Measurements from ENCODE around the gene PARPBP. TPM values are rescaled to one million over a fixed set of nuclear protein-coding genes. Genes with fewer than 3 reads are reported as not detected.
A peak's percentile ranks its signal among the peaks of the same experiment; 100 is the strongest.
"Not testable (repeated sequence)": the region's sequence is repeated elsewhere in the genome, so short reads cannot be mapped to it uniquely, and the experiment has no call there.

Gene PARPBP
- total RNA-seq, 1 donor from 2014 or later: 30.6 TPM

GRCh38 chr12:102144221-102144620 is 24.2 kb downstream of the PARPBP start:
- H3K27ac Mint-ChIP-seq (ENCODE audit: unreplicated experiment): no peak overlapping the region
- H3K36me3 Mint-ChIP-seq (ENCODE audit: low read depth): peaks cover 53% of the 10 kb centered on the region
- H3K27me3 Mint-ChIP-seq (ENCODE audit: low read depth): no peaks in the 10 kb centered on the region
- H3K4me1 Mint-ChIP-seq: no peaks in the 10 kb centered on the region
- no peak for DNase-seq (ENCODE audit: low read depth, low spot score)
- no peak overlapping the region for H3K4me3 Mint-ChIP-seq
- no peak for TF ChIP-seq CTCF (conservative IDR thresholded peaks at IDR 0.05)
- H3K9me3 Mint-ChIP-seq: peaks cover 3% of the 10 kb centered on the region

- not testable (repeated sequence) for H3K27me3 Mint-ChIP-seq (ENCODE audit: low read depth); H3K27ac Mint-ChIP-seq (ENCODE audit: unreplicated experiment); H3K4me3 Mint-ChIP-seq; H3K4me1 Mint-ChIP-seq; DNase-seq (ENCODE audit: low read depth, low spot score); H3K9me3 Mint-ChIP-seq
- peaks cover 28% of the 10 kb centered on the region for H3K36me3 Mint-ChIP-seq (ENCODE audit: low read depth)
Observed at GRCh38 chr12:102147062-102147587, 27.1 kb downstream of the PARPBP start.

- not testable (repeated sequence) for H3K27me3 Mint-ChIP-seq (ENCODE audit: low read depth); H3K9me3 Mint-ChIP-seq; DNase-seq (ENCODE audit: low read depth, low spot score); H3K4me3 Mint-ChIP-seq; H3K4me1 Mint-ChIP-seq; H3K27ac Mint-ChIP-seq (ENCODE audit: unreplicated experiment)
- H3K36me3 Mint-ChIP-seq (ENCODE audit: low read depth): peaks cover 14% of the 10 kb centered on the region
Observed at GRCh38 chr12:102155206-102155605, 35.2 kb downstream of the PARPBP start.

GRCh38 chr12:102163383-102163782 is 43.4 kb downstream of the PARPBP start:
- peaks cover 12% of the 10 kb centered on the region for H3K36me3 Mint-ChIP-seq (ENCODE audit: low read depth)

GRCh38 chr12:102167821-102168604 is 48.0 kb downstream of the PARPBP start:
- no peaks in the 10 kb centered on the region for H3K9me3 Mint-ChIP-seq
- peaks cover 10% of the 10 kb centered on the region for H3K36me3 Mint-ChIP-seq (ENCODE audit: low read depth)
- peaks cover 5% of the 10 kb centered on the region for H3K4me1 Mint-ChIP-seq
- TF ChIP-seq CTCF (conservative IDR thresholded peaks at IDR 0.05): no peak
- DNase-seq (ENCODE audit: low read depth, low spot score): no peak
- H3K27ac Mint-ChIP-seq (ENCODE audit: unreplicated experiment): no peak overlapping the region
- no peak overlapping the region for H3K4me3 Mint-ChIP-seq
- H3K27me3 Mint-ChIP-seq (ENCODE audit: low read depth): no peaks in the 10 kb centered on the region

More at GRCh38 chr12:102163383-102163782, 43.4 kb downstream of the PARPBP start:
- no peak for DNase-seq (ENCODE audit: low read depth, low spot score)
- H3K27ac Mint-ChIP-seq (ENCODE audit: unreplicated experiment): no peak overlapping the region
- no peaks in the 10 kb centered on the region for H3K27me3 Mint-ChIP-seq (ENCODE audit: low read depth)
- no peak for TF ChIP-seq CTCF (conservative IDR thresholded peaks at IDR 0.05)
- no peaks in the 10 kb centered on the region for H3K9me3 Mint-ChIP-seq
- no peak overlapping the region for H3K4me3 Mint-ChIP-seq
- no peaks in the 10 kb centered on the region for H3K4me1 Mint-ChIP-seq

GRCh38 chr12:102169922-102170621 is 50.1 kb downstream of the PARPBP start:
- peaks cover 5% of the 10 kb centered on the region for H3K4me1 Mint-ChIP-seq
- no peak for DNase-seq (ENCODE audit: low read depth, low spot score)

More at GRCh38 chr12:102169922-102170621, 50.1 kb downstream of the PARPBP start:
- H3K4me3 Mint-ChIP-seq: no peak overlapping the region
- H3K9me3 Mint-ChIP-seq: no peaks in the 10 kb centered on the region
- H3K36me3 Mint-ChIP-seq (ENCODE audit: low read depth): peaks cover 4% of the 10 kb centered on the region
- peak; percentile 81 for TF ChIP-seq CTCF (conservative IDR thresholded peaks at IDR 0.05)
- H3K27ac Mint-ChIP-seq (ENCODE audit: unreplicated experiment): no peak overlapping the region
- no peaks in the 10 kb centered on the region for H3K27me3 Mint-ChIP-seq (ENCODE audit: low read depth)

Measured in neural crest cell (in vitro differentiated cells).